ENCODE results near the gene EPB41L2.
A peak's percentile ranks its signal among the peaks of the same experiment; 100 is the strongest.

EPB41L2 gene

GRCh38 chr6:130858498-130859160 is 204.4 kb downstream of the EPB41L2 start:
- DNase-seq = no peak

DNA sequence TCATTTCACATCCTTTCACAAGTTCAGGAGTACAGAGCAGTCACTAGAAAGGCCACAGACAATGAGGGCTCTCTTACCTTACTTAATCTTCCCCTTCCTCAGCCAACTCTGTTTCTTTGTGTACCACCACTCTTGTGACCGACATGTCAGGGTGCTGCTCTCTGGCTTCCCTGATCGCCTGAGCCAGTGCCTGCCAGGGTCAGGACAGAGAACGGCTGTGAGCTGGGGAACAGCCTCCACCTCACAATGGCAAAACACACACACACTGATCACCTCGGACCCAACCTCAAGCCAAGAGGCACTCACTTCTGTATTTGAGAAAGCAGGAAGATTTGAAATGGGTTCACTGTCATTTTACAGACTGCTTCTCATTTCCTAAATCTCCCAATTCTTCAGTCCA is 205.0 kb downstream of the EPB41L2 start:
- no peak for DNase-seq

- no peak for DNase-seq
These were observed 209.4 kb downstream of the EPB41L2 start for GRCh38 chr6:130853555-130854183.

DNA sequence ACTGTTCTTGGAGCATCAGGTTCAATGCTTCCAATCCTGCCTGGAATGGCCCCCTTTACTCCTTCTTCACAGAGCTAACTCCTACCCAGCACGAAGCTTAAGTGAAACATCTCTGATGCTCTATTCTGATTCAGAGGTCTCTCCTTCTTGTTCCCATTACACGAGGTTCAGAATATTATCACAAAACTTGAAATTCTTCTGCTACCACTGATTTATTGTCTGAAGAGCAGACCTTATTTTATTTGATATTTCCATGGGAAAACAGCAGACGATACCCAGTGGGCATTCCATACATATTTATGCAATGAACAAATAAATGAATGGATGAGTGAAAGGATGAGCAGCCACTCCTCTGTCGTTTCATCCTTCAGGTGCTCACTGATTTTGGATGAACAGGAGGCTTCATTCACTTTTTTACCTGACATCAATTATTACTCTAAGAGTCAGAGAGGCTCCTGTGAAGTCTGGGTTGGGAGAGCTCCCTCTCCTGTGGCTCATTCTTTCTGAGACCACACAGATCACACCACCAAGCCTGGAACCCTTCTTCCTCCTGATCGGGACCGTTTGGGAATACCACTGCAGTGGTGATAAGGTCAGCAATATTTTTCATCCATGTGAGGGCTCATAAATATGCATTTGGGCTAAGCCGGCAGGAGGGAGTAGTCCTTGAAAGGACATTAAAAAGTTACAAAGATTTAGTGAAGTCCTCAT is 210.0 kb downstream of the EPB41L2 start:
- DNase-seq = no peak

DNA sequence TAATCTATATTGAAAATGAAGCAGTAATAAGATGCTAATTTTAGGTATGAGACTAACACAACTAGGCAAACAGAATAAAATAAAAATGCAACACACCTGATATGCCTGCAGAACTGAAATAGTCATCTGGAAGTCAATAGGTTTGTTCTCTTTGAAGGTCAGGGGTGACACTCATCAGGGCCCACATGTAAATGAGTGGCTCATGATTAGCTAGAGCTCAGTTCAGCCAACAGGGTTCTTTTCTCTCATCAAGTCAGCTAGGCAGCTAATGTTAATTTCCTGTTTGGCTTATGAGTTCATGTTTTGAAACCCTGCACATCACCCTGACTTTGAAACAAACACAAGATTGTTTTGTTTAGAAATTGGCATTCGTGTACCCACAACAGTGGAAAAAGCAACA is 212.0 kb downstream of the EPB41L2 start:
- no peak for DNase-seq

- no peak for DNase-seq
These were observed 213.5 kb downstream of the EPB41L2 start for GRCh38 chr6:130849594-130849993.

DNA sequence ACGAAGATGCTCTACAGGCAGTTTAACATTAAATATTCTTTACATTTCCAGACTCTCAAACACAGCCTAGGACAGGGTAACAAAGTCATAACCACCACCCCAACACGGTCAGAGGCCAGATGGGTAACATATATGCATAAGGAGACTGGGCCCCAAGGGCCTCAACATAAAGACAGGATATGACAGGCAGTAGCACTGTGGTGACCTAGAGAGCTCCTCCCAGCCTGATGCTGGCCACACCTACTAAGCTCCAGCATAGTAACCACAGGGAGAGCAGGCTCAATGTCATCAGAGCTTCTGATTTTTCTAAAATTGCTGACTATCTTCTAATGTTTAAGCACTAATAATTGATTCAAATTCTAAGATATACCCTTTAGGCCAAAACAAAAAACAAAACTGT is 214.1 kb downstream of the EPB41L2 start:
- no peak for DNase-seq

DNA sequence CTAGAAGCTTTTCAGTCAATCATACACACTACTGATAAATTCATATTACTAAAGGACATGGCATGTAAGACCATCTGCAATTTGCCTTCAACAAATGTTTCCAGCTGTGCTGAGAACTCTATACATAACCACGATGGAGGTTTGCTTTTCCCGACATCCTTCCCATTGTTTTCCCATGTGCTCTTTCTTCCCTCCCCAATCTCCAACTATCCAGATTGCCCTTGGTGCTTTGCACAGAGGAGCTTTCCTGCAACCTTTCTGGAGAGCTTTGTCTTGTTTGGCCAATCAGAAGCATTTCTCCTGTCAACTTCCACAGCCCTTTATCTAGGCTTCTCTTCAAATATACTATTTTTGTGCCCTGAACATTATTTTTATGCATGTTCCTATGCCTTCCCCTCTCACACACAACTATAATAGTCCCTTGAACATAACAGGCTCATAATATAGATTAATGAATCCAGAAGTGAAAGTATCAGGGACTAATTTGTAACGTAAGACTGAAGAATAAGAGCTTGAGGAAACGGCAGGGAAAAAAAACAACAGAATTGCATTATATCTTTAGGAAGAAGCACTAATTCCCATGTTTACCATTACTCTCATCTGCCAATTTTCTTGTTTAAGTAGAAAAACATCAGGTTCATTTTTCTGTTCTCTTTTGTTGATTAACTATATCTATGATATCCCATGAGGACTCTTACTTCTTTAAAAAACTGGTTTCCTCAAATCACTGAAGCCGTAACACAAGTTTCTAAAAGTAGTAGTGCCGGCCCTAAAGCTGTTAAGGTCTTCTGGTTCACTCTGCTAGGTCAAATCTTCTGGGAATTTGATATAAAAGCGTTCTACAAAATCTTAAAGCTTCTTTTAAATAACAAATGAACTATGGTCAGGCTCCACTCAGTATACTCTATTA is 215.8 kb downstream of the EPB41L2 start:
- no peak for DNase-seq

GRCh38 chr6:130846501-130846900 is 216.5 kb downstream of the EPB41L2 start:
- DNase-seq = no peak

DNA sequence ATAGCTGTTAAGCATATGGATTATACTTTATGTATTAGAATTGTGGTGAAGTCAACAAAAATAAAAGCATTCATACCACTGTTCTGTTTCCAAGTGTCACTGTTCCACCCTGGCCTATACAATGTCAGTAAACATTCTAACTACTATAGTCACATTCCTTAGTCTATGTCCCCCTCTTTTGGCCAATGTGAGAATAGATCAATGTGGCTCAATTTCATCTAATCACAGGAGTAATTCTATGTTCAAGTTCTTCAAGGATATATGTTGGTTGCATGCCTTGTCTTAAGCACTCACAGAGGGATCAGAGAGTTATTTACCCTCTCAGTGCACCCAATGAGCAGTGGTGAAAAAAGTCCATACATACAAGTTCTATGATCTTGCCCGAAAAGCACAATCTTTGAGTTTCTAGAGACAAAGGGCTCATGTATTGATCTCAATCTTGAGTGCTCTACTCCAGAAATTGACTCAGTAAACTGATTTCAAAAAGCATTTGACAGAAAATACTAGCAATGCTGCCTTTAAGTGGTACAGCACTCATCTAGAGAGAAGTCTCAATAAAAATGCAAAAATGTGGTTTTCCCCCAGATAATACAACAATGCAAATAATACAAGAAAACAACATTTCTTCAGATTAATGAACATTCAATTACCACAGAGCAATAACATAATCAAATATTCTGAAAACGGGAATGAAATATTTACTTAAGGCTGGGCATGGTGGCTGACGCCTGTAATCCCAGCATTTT is 219.3 kb downstream of the EPB41L2 start:
- peak; percentile 17 for DNase-seq

- DNase-seq = no peak
These were observed 221.8 kb downstream of the EPB41L2 start for GRCh38 chr6:130841128-130841728.

GRCh38 chr6:130840050-130840449 is 223.0 kb downstream of the EPB41L2 start:
- DNase-seq = no peak

- DNase-seq = no peak
These were observed 223.7 kb downstream of the EPB41L2 start for GRCh38 chr6:130839379-130839778.

DNA sequence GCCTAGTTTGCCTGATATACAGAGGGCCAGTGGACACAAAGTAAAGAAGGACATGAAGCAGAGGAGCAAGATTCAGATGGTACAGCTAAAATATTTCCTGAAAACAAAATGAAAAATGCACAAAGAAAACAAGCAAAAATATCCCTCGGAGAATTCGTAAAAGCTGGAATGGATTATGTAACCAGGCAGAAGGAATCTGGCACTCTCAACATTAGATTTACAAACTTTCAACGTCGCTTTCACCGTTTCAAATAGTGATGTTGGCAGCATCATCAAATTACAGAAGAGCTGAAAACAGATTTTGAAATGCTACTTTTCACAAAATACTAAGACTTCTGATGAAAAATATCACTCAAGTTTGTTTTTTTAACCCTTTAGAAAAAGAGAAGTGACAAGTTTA is 224.1 kb downstream of the EPB41L2 start:
- no peak for DNase-seq

- DNase-seq = no peak
These were observed 224.7 kb downstream of the EPB41L2 start for GRCh38 chr6:130838250-130838860.

GRCh38 chr6:130837067-130837466 is 226.0 kb downstream of the EPB41L2 start:
- no peak for DNase-seq

GRCh38 chr6:130836055-130836640 is 226.9 kb downstream of the EPB41L2 start:
- no peak for DNase-seq

DNA sequence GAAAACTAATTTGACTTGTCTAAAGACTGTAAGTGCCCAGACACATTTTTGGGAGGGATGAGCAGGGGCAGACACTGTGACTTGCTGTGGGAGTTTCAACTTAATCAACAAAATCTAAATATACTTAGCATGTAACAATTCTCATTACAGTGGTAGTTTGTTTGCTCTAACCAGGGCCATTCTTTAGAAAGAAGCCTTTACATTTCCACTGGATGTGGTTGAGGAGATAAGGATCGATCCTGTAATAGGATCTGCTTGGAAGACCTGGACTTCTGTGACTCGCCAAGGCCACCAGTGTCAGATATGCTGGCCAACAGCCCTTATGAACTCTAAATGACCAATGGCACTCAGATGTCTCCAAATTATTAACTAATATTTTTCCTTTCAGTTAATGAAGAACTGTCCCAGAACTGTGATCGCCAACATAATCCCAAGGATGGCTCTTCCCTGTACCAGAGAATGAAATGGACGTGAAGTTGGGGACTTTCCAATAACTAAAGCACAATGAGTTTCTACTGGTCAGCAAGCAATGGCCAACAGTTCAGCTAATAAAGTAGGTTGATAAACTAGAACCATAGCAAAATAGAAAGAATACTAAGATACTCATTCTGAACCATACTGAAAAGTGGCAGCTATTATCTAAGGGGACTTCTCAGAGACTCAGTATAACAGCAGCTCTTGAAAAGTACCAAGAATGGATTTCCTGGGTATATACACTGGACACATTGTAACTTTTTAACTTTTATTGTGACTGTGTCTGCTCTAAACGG is 228.4 kb downstream of the EPB41L2 start:
- no peak for DNase-seq

DNA sequence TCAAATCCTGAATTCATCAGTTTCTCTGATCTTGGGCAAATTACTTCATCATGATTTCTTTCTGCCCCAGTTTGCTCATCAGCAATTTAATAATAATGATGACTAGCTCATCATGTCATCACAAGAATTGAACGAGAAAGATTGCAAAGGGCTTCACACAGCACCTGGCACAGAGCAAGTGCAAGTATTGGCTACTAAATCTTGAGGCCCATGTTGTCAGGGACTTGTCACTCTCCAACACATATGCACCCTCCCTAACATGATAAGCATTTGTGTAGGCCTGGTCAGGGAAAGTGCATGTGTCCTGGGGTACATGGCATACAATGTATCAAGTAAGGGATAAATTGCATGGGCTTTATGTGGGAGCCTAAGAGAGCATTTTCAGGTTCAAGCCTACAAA is 229.5 kb downstream of the EPB41L2 start:
- DNase-seq = no peak

GRCh38 chr6:130831607-130832006 is 231.4 kb downstream of the EPB41L2 start:
- DNase-seq = no peak
